GM12878 (cell line): ENCODE measurements around the gene TRIM26. TPM values are rescaled to one million over a fixed set of nuclear protein-coding genes. Genes with fewer than 3 reads are reported as not detected.

Experiments
- ATAC-seq: fragments of 200-7000 bp; cut with Tn5 transposase; 3 replicates; pipeline ENCODE4 v1.9.1; 2020; ENCODE audit warnings: mild to moderate bottlenecking, moderate library complexity
- BruUV-seq: library from RNA; stranded (reverse); fragments of 400-500 nt; replicated peaks from 2 replicates; lab custom pipeline; 2021; lab: Mats Ljungman, UMichigan
- CTCF ChIA-PET: fragments of 300-600 bp; sonication (Branson Sonifier 250); formaldehyde crosslinking; extraction: SDS; loops from one replicate; lab custom pipeline; 2021; ENCODE audit warnings: inconsistent platforms; lab: Yijun Ruan, JAX
- POLR2A ChIA-PET: fragments of 350-600 bp; formaldehyde crosslinking; extraction: SDS; loops from one replicate; lab custom pipeline; 2021; ENCODE audit warnings: inconsistent platforms; lab: Charles Lee
- RAD21 ChIA-PET: fragments of 300-600 bp; sonication (Branson Sonifier 250); formaldehyde crosslinking; loops from one replicate; lab custom pipeline; 2023; ENCODE audit warnings: antibody characterized with exemption; ENCODE audit not compliant: unreplicated experiment; lab: Charles Lee
- SMC1A ChIA-PET: fragments of 300-600 bp; sonication (Branson Sonifier 250); formaldehyde crosslinking; loops from one replicate; lab custom pipeline; 2023; ENCODE audit not compliant: unreplicated experiment, uncharacterized antibody; lab: Charles Lee
- DNase-seq: peaks from one replicate; pipeline ENCODE4 v3.0.0-alpha.2; 2011; ENCODE audit warnings: low read depth, low spot score
- FAIRE-seq: peaks from 3 replicates; lab custom pipeline; 2011; peaks lifted over from hg19 to GRCh38; lab: Jason Lieb, UNC
- H2AFZ ChIP-seq: 2 replicates; pipeline ENCODE4 v1.6.0; 2011; ENCODE audit warnings: low read depth, low read length, control low read depth; ENCODE audit not compliant: control insufficient read depth
- H3K27ac ChIP-seq: 2 replicates; pipeline ENCODE4 v1.5.1; 2011; ENCODE audit warnings: control low read depth; ENCODE audit not compliant: control insufficient read depth, insufficient read depth
- H3K27me3 ChIP-seq, 2 experiments: replicated peaks in 1 of 2; 2 replicates each; pipeline versions ENCODE4 v1.6.0 to v1.6.1; 2011; ENCODE audit warnings: low read length in 1 of 2; ENCODE audit not compliant: control insufficient read depth in 2 of 2, insufficient read depth in 2 of 2
- H3K36me3 ChIP-seq, 2 experiments: 2 replicates each; pipeline ENCODE4 v1.5.1; 2011; ENCODE audit warnings: low read length in 1 of 2; ENCODE audit not compliant: control insufficient read depth in 2 of 2, insufficient read depth in 2 of 2
- H3K4me1 ChIP-seq: 2 replicates; pipeline ENCODE4 v1.6.1; 2011; ENCODE audit warnings: mild to moderate bottlenecking, low read length, moderate library complexity, mixed read lengths; ENCODE audit not compliant: control insufficient read depth, insufficient read depth
- H3K4me2 ChIP-seq: 2 replicates; pipeline ENCODE4 v1.6.0; 2011; ENCODE audit warnings: control low read depth; ENCODE audit not compliant: control insufficient read depth, insufficient read depth
- H3K4me3 ChIP-seq: fragments of 200-600 bp; sonication (generic); 2 replicates; pipeline ENCODE4 v1.5.1; 2016
- H3K79me2 ChIP-seq: 2 replicates; pipeline ENCODE4 v1.6.0; 2011; ENCODE audit warnings: low read length; ENCODE audit not compliant: control insufficient read depth, insufficient read depth
- H3K9ac ChIP-seq: 2 replicates; pipeline ENCODE4 v1.8.0; 2011; ENCODE audit warnings: low read length, control low read depth, mixed read lengths; ENCODE audit not compliant: control insufficient read depth, insufficient read depth
- H3K9me3 ChIP-seq: replicated peaks from 3 replicates; pipeline ENCODE4 v1.5.1; 2011; ENCODE audit warnings: mild to moderate bottlenecking, low read length; ENCODE audit not compliant: control insufficient read depth, insufficient read depth
- H4K20me1 ChIP-seq: 2 replicates; pipeline ENCODE4 v1.6.0; 2011; ENCODE audit not compliant: control insufficient read depth, insufficient read depth
- CBX5 ChIP-seq: sonication (generic); IDR thresholded peaks from 2 replicates; pipeline ENCODE4 v1.6.1; 2016; ENCODE audit warnings: low read depth, moderate library complexity, mild to moderate bottlenecking, inconsistent platforms
- CEBPB ChIP-seq, 2 experiments: fragments of 150-350 bp in 1 of 2; IDR thresholded peaks; 2 replicates each; pipeline ENCODE4 v1.6.1; 2012 to 2014; ENCODE audit warnings: low read depth in 2 of 2, low read length in 2 of 2, borderline replicate concordance in 1 of 2, inconsistent platforms in 1 of 2
- HDAC2 ChIP-seq: fragments of 200-600 bp; sonication (generic); IDR thresholded peaks from 2 replicates; pipeline ENCODE4 v1.6.1; 2017
- LARP7 ChIP-seq: fragments of 450-650 bp; IDR thresholded peaks from 2 replicates; pipeline ENCODE4 v1.6.1; 2017; ENCODE audit warnings: mild to moderate bottlenecking
- NR2C2 ChIP-seq: IDR thresholded peaks from 2 replicates; pipeline ENCODE4 v1.6.1; 2011; ENCODE audit warnings: borderline replicate concordance, low read depth; ENCODE audit not compliant: control insufficient read depth, insufficient read length
- POU2F2 ChIP-seq: IDR thresholded peaks from 3 replicates; pipeline ENCODE4 v1.6.1; 2011; ENCODE audit warnings: low read depth, mild to moderate bottlenecking, low read length, borderline replicate concordance
- RELA ChIP-seq: fragments of 450-650 bp; IDR thresholded peaks from 2 replicates; pipeline ENCODE4 v1.8.0; 2014; ENCODE audit warnings: borderline replicate concordance; ENCODE audit not compliant: partially characterized antibody
- WGBS: methylation state at CpG from one replicate; pipeline ENCODE4 v1.1.6; 2016; ENCODE audit warnings: low lambda C conversion rate; ENCODE audit not compliant: insufficient replicate concordance, insufficient coverage; ENCODE audit errors: missing lambda C conversion rate; 5-methylcytosine and 5-hydroxymethylcytosine counted together
- in situ Hi-C: fragments of 300-500 bp; cut with MboI; formaldehyde crosslinking; loops from 9 replicates; pipeline ENCODE4 v1.14.3; 2018; ENCODE audit warnings: mixed read lengths
- intact Hi-C: fragments of 100-400 bp; cut with micrococcal nuclease; formaldehyde crosslinking; loops from one replicate; pipeline ENCODE4 v1.14.2; 2022; ENCODE audit not compliant: unreplicated experiment
- polyA plus RNA-seq, 11 experiments: library from polyadenylated mRNA; depleted of rRNA in 4 of 11; unstranded in 6 of 11; stranded (reverse) in 5 of 11; fragments of >200 nt; fragmentation: Nextera tagmentation in 4 of 11; fragmentation: Illumina TruSeq in 1 of 11; extraction: Ambion mirVana in 4 of 11; extraction: Trizol in 1 of 11; gene quantifications; 1 replicate in 1 of 11; 2 replicates in 10 of 11; pipeline versions ENCODE4 v1.2.1 to v1.2.3, GENCODE V29; 2011 to 2016; ENCODE audit warnings: inconsistent platforms in 2 of 11, missing spikeins in 2 of 11, low read depth in 1 of 11
- total RNA-seq, 4 experiments: library from RNA; depleted of rRNA in 3 of 4; stranded (reverse); fragments of >200 nt in 3 of 4; fragmentation: Illumina TruSeq in 1 of 4; extraction: Trizol in 1 of 4; gene quantifications; 2 replicates each; pipeline versions ENCODE4 v1.2.1 to v1.2.3, GENCODE V29; 2013 to 2021
- TF ChIP-seq, protein P1 (sequence below): fragments of 150-350 bp; IDR thresholded peaks from 2 replicates; pipeline ENCODE4 v1.6.1; 2016; ENCODE audit warnings: low read depth, low read length
- TF ChIP-seq, protein P2 (sequence below): IDR thresholded peaks from 2 replicates; pipeline ENCODE4 v1.6.1; 2011; ENCODE audit warnings: borderline replicate concordance, low read depth, mild to moderate bottlenecking, moderate library complexity, mixed read lengths, low read length; ENCODE audit not compliant: insufficient read depth; ENCODE audit errors: extremely low read length
- TF ChIP-seq, protein P3 (sequence below): IDR thresholded peaks from 2 replicates; pipeline ENCODE4 v1.6.1; 2011; ENCODE audit warnings: mild to moderate bottlenecking, low read depth, low read length, moderate library complexity; ENCODE audit not compliant: insufficient replicate concordance
- TF ChIP-seq, protein P4 (sequence below): IDR thresholded peaks from 2 replicates; pipeline ENCODE4 v1.6.1; 2012; ENCODE audit warnings: low read depth, low read length, improper control_type of control experiment

The TRIM26 gene
- total and polyA plus RNA-seq, 10 of the 15 experiments (the other 5 are each of a cell fraction or from before 2014, with no cell fraction given): 13.1 to 79.6 (median 63.6) TPM

DNA sequence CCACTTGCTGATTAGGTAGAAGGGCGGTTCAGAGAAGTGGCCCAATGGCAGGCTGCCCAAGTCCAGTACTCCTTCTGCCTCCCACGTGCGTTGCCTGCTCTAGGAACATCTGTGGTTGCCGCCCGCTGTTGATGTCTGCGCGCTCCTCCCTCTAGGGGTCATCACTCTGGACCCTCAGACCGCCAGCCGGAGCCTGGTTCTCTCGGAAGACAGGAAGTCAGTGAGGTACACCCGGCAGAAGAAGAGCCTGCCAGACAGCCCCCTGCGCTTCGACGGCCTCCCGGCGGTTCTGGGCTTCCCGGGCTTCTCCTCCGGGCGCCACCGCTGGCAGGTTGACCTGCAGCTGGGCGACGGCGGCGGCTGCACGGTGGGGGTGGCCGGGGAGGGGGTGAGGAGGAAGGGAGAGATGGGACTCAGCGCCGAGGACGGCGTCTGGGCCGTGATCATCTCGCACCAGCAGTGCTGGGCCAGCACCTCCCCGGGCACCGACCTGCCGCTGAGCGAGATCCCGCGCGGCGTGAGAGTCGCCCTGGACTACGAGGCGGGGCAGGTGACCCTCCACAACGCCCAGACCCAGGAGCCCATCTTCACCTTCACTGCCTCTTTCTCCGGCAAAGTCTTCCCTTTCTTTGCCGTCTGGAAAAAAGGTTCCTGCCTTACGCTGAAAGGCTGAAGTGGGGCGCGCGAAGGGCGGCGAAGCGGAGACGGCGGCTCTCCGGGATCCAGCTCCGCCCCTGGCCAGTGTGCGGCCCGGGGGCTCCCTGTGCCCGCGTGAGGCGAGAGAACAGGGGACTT lies 41.3 kb downstream of the TRIM26 start:
- CTCF ChIA-PET: interaction anchor here (0.9 to 2.2 kb wide), 6 partner anchors 39 to 522 kb away, joined by 3 to 26 read pairs (median 4); no protein-coding TSS in a partner anchor
- ATAC-seq: peak; percentile 33
- 26% methylated on average over 42 of the region's 62 CpGs for whole genome bisulfite sequencing

More for the DNA sequence above, 41.3 kb downstream of the TRIM26 start:
- TF ChIP-seq CBX5: no peak
- no peak for TF ChIP-seq CEBPB (IDR thresholded peaks at IDR 0.05; ENCODE audit: borderline replicate concordance in 1 of 2, low read depth in 2 of 2, low read length in 2 of 2)
- no peak for TF ChIP-seq LARP7
- TF ChIP-seq RELA: no peak
- TF ChIP-seq, protein P1, sequence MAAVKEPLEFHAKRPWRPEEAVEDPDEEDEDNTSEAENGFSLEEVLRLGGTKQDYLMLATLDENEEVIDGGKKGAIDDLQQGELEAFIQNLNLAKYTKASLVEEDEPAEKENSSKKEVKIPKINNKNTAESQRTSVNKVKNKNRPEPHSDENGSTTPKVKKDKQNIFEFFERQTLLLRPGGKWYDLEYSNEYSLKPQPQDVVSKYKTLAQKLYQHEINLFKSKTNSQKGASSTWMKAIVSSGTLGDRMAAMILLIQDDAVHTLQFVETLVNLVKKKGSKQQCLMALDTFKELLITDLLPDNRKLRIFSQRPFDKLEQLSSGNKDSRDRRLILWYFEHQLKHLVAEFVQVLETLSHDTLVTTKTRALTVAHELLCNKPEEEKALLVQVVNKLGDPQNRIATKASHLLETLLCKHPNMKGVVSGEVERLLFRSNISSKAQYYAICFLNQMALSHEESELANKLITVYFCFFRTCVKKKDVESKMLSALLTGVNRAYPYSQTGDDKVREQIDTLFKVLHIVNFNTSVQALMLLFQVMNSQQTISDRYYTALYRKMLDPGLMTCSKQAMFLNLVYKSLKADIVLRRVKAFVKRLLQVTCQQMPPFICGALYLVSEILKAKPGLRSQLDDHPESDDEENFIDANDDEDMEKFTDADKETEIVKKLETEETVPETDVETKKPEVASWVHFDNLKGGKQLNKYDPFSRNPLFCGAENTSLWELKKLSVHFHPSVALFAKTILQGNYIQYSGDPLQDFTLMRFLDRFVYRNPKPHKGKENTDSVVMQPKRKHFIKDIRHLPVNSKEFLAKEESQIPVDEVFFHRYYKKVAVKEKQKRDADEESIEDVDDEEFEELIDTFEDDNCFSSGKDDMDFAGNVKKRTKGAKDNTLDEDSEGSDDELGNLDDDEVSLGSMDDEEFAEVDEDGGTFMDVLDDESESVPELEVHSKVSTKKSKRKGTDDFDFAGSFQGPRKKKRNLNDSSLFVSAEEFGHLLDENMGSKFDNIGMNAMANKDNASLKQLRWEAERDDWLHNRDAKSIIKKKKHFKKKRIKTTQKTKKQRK: no peak
- TF ChIP-seq, protein P2, sequence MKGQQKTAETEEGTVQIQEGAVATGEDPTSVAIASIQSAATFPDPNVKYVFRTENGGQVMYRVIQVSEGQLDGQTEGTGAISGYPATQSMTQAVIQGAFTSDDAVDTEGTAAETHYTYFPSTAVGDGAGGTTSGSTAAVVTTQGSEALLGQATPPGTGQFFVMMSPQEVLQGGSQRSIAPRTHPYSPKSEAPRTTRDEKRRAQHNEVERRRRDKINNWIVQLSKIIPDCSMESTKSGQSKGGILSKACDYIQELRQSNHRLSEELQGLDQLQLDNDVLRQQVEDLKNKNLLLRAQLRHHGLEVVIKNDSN: no peak
- TF ChIP-seq, protein P3, sequence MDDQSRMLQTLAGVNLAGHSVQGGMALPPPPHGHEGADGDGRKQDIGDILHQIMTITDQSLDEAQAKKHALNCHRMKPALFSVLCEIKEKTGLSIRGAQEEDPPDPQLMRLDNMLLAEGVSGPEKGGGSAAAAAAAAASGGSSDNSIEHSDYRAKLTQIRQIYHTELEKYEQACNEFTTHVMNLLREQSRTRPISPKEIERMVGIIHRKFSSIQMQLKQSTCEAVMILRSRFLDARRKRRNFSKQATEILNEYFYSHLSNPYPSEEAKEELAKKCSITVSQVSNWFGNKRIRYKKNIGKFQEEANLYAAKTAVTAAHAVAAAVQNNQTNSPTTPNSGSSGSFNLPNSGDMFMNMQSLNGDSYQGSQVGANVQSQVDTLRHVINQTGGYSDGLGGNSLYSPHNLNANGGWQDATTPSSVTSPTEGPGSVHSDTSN: no peak
- TF ChIP-seq, protein P4, sequence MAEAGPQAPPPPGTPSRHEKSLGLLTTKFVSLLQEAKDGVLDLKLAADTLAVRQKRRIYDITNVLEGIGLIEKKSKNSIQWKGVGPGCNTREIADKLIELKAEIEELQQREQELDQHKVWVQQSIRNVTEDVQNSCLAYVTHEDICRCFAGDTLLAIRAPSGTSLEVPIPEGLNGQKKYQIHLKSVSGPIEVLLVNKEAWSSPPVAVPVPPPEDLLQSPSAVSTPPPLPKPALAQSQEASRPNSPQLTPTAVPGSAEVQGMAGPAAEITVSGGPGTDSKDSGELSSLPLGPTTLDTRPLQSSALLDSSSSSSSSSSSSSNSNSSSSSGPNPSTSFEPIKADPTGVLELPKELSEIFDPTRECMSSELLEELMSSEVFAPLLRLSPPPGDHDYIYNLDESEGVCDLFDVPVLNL: no peak
- no peak for TF ChIP-seq HDAC2
- TF ChIP-seq NR2C2: no peak
- no peak for TF ChIP-seq POU2F2
- H3K4me3 ChIP-seq: no peak overlapping the region
- BruUV-seq: no TSS peak
- H3K79me2 ChIP-seq: no peaks in the 10 kb centered on the region
- H3K4me1 ChIP-seq: no peaks in the 10 kb centered on the region
- POLR2A ChIA-PET: no interaction called here
- peaks cover 8 to 20% of the 10 kb centered on the region in 2 experiments for H3K27me3 ChIP-seq
- no peak for FAIRE-seq
- no peaks in the 10 kb centered on the region for H3K9me3 ChIP-seq
- H3K4me2 ChIP-seq: no peak overlapping the region
- in situ Hi-C loops: no loop called here
- RAD21 ChIA-PET: interaction anchor here (0.6 to 1.6 kb wide), 4 partner anchors 61 to 69 kb away, joined by 4 to 10 read pairs (median 4); no protein-coding TSS in a partner anchor
- intact Hi-C loops: loop anchor here (2.0 to 5.0 kb wide), 2 partner anchors 41 to 325 kb away; no protein-coding TSS in a partner anchor
- H3K36me3 ChIP-seq: no peaks in the 10 kb centered on the region
- H3K27ac ChIP-seq: no peak overlapping the region
- H2AFZ ChIP-seq: no peak overlapping the region
- no peak for DNase-seq
- no peak overlapping the region for H3K9ac ChIP-seq
- no peaks in the 10 kb centered on the region for H4K20me1 ChIP-seq
- SMC1A ChIA-PET: interaction anchor here (0.9 to 1.8 kb wide), 3 partner anchors 24 to 68 kb away, joined by 3 to 8 read pairs (median 6); no protein-coding TSS in a partner anchor
